HCT116 (cell line): ENCODE results near the gene PTPN13. TPM values are rescaled to one million over a fixed set of nuclear protein-coding genes. Genes with fewer than 3 reads are reported as not detected.

Experiments used
- ATAC-seq: fragments of 200-7000 bp; cut with Tn5 transposase; 2 replicates; pipeline ENCODE4 v1.9.1; 2020; ENCODE audit warnings: mild to moderate bottlenecking, moderate library complexity
- BruUV-seq: library from RNA; stranded (reverse); fragments of 400-500 nt; replicated peaks from 2 replicates; lab custom pipeline; 2021; lab: Mats Ljungman, UMichigan
- CTCF ChIA-PET: fragments of 300-600 bp; sonication (Branson Sonifier 250); formaldehyde crosslinking; loops from one replicate; lab custom pipeline; 2021; ENCODE audit warnings: antibody characterized with exemption; lab: Charles Lee
- POLR2A ChIA-PET: fragments of 300-600, 350-600 bp; sonication (Branson Sonifier 250); formaldehyde crosslinking; loops from one replicate; lab custom pipeline; 2021; ENCODE audit warnings: antibody characterized with exemption; lab: Charles Lee
- RAD21 ChIA-PET, 2 experiments: fragments of 300-600 bp; sonication (Branson Sonifier 250); formaldehyde crosslinking; loops; one replicate each; lab custom pipeline; 2023; ENCODE audit warnings: low total read pairs in 2 of 2; ENCODE audit not compliant: uncharacterized antibody in 2 of 2, unreplicated experiment in 2 of 2, low non-redundant PET in 1 of 2; lab: Charles Lee
- DNase-seq: peaks from one replicate; pipeline ENCODE4 v3.0.0-alpha.2; 2010; ENCODE audit warnings: low read depth, low spot score
- H2AFZ ChIP-seq: fragments of 200-600 bp; shearing (Covaris generic), sonication (generic); 2 replicates; pipeline ENCODE4 v1.6.1; 2017; ENCODE audit warnings: low read depth, mixed run types, mixed read lengths, antibody characterized with exemption, low read length; ENCODE audit not compliant: poor library complexity, severe bottlenecking
- H3K27ac ChIP-seq: 2 replicates; pipeline ENCODE4 v1.5.1; 2012; ENCODE audit warnings: low read depth, low read length
- H3K27me3 ChIP-seq: fragments of 200-600 bp; sonication (generic); 2 replicates; pipeline ENCODE4 v1.6.1; 2016; ENCODE audit warnings: mixed run types, low read length, mixed read lengths; ENCODE audit not compliant: insufficient read depth
- H3K36me3 ChIP-seq, 2 experiments: fragments of 200-500 bp in 1 of 2; fragments of 200-600 bp in 1 of 2; sonication (Bioruptor generic) in 1 of 2; sonication (generic) in 1 of 2; 2 replicates each; pipeline versions ENCODE4 v1.5.1 to v1.6.1; 2014 to 2016; ENCODE audit warnings: low read length in 2 of 2, inconsistent platforms in 1 of 2, mixed read lengths in 1 of 2, mixed run types in 1 of 2; ENCODE audit not compliant: insufficient read depth in 2 of 2, control insufficient read depth in 1 of 2
- H3K4me1 ChIP-seq, 2 experiments: fragments of 200-600 bp in 1 of 2; sonication (generic) in 1 of 2; 2 replicates each; pipeline versions ENCODE4 v1.5.1 to v1.6.1; 2012 to 2017; ENCODE audit warnings: low read length in 2 of 2, inconsistent platforms in 1 of 2, mild to moderate bottlenecking in 1 of 2, mixed read lengths in 1 of 2, mixed run types in 1 of 2, moderate library complexity in 1 of 2; ENCODE audit not compliant: insufficient read depth in 2 of 2, control insufficient read depth in 1 of 2
- H3K4me2 ChIP-seq: fragments of 200-600 bp; sonication (generic); 2 replicates; pipeline ENCODE4 v1.6.1; 2017; ENCODE audit warnings: mixed run types, low read length, mixed read lengths
- H3K4me3 ChIP-seq, 2 experiments: fragments of 200-600 bp in 1 of 2; sonication (generic) in 1 of 2; replicated peaks in 1 of 2; 2 replicates each; pipeline ENCODE4 v1.5.1; 2011 to 2016; ENCODE audit warnings: low read length in 2 of 2, control low read depth in 1 of 2, low read depth in 1 of 2, mild to moderate bottlenecking in 1 of 2, mixed read lengths in 1 of 2, mixed run types in 1 of 2
- H3K79me2 ChIP-seq: fragments of 200-600 bp; sonication (generic); 2 replicates; pipeline ENCODE4 v1.6.1; 2017; ENCODE audit warnings: mild to moderate bottlenecking, mixed run types, low read length, moderate library complexity, mixed read lengths; ENCODE audit not compliant: insufficient read depth
- H3K9ac ChIP-seq: fragments of 200-600 bp; sonication (generic); 2 replicates; pipeline ENCODE4 v1.6.1; 2016; ENCODE audit warnings: low read length, mixed read lengths
- H3K9me2 ChIP-seq: fragments of 200-600 bp; sonication (generic), shearing (Covaris generic); 2 replicates; pipeline ENCODE4 v1.6.1; 2017; ENCODE audit warnings: mixed run types, mild to moderate bottlenecking, moderate library complexity; ENCODE audit not compliant: insufficient read depth
- H3K9me3 ChIP-seq, 2 experiments: fragments of 200-500 bp in 1 of 2; fragments of 200-600 bp in 1 of 2; sonication (Bioruptor generic) in 1 of 2; sonication (generic) in 1 of 2; 2 replicates each; pipeline ENCODE4 v1.6.1; 2014 to 2017; ENCODE audit warnings: low read length in 2 of 2, mixed read lengths in 2 of 2, inconsistent platforms in 1 of 2, low read depth in 1 of 2, mild to moderate bottlenecking in 1 of 2, mixed run types in 1 of 2, moderate library complexity in 1 of 2; ENCODE audit not compliant: control insufficient read depth in 1 of 2, insufficient read depth in 1 of 2
- H4K20me1 ChIP-seq: fragments of 200-600 bp; sonication (generic), shearing (Covaris generic); 2 replicates; pipeline ENCODE4 v1.6.1; 2017; ENCODE audit warnings: mixed run types, mild to moderate bottlenecking, moderate library complexity; ENCODE audit not compliant: insufficient read depth
- ATF3 ChIP-seq: IDR thresholded peaks from 2 replicates; pipeline ENCODE4 v1.6.1; 2012
- CBX3 ChIP-seq: IDR thresholded peaks from 2 replicates; pipeline ENCODE4 v1.6.1; 2012; ENCODE audit warnings: low read depth
- EZH2 ChIP-seq: fragments of 200-600 bp; sonication (generic); IDR thresholded peaks from 2 replicates; pipeline ENCODE4 v1.6.1; 2017; ENCODE audit warnings: antibody characterized with exemption, mixed run types
- JUND ChIP-seq: IDR thresholded peaks from 2 replicates; pipeline ENCODE4 v1.6.1; 2012
- POLR2A ChIP-seq: IDR thresholded peaks from 2 replicates; pipeline ENCODE4 v1.7.0; 2011; ENCODE audit warnings: borderline replicate concordance; ENCODE audit not compliant: insufficient read depth, insufficient read length; ENCODE audit errors: extremely low read depth
- SRF ChIP-seq: IDR thresholded peaks from 2 replicates; pipeline ENCODE4 v1.6.1; 2012; ENCODE audit warnings: low read depth
- TCF7L2 ChIP-seq: IDR thresholded peaks from 2 replicates; pipeline ENCODE4 v1.7.0; 2011; ENCODE audit warnings: borderline replicate concordance, inconsistent platforms; ENCODE audit not compliant: insufficient read depth, insufficient read length; ENCODE audit errors: extremely low read depth
- ZBTB33 ChIP-seq: IDR thresholded peaks from 2 replicates; pipeline ENCODE4 v1.6.1; 2011; ENCODE audit warnings: mild to moderate bottlenecking, low read length, moderate library complexity; ENCODE audit not compliant: insufficient replicate concordance; ENCODE audit errors: extremely low read depth
- ZFX ChIP-seq: fragments of 450-650 bp; IDR thresholded peaks from 2 replicates; pipeline ENCODE4 v1.6.1; 2017
- ZNF274 ChIP-seq: fragments of 200-500 bp; sonication (Bioruptor generic); IDR thresholded peaks from 2 replicates; pipeline ENCODE4 v1.6.1; 2014; ENCODE audit warnings: mild to moderate bottlenecking, low read depth, low read length, inconsistent platforms
- intact Hi-C: fragments of 100-400 bp; cut with micrococcal nuclease; formaldehyde crosslinking; loops from 2 replicates; pipeline ENCODE4 v1.10.0; 2022
- total RNA-seq: library from RNA; stranded (reverse); gene quantifications from one replicate; pipeline ENCODE4 v1.2.1, GENCODE V29; 2021; ENCODE audit not compliant: unreplicated experiment
- TF ChIP-seq, protein P1 (sequence below), 3 experiments: fragments of 200-600 bp in 1 of 3; sonication (generic) in 1 of 3; IDR thresholded peaks in 2 of 3; conservative IDR thresholded peaks in 1 of 3; 2 replicates each; pipeline ENCODE4 v1.5.1; 2012 to 2017; ENCODE audit warnings: low read depth in 2 of 3, low read length in 2 of 3, antibody characterized with exemption in 1 of 3, borderline replicate concordance in 1 of 3, control low read depth in 1 of 3, mild to moderate bottlenecking in 1 of 3, mixed read lengths in 1 of 3, mixed run types in 1 of 3, moderate library complexity in 1 of 3; ENCODE audit not compliant: insufficient read depth in 1 of 3
- TF ChIP-seq, protein P2 (sequence below): IDR thresholded peaks from 2 replicates; pipeline ENCODE4 v1.6.1; 2012; ENCODE audit warnings: low read depth

Gene PTPN13
- total RNA-seq, 1 experiment from 2014 or later = 14.6 TPM

DNA sequence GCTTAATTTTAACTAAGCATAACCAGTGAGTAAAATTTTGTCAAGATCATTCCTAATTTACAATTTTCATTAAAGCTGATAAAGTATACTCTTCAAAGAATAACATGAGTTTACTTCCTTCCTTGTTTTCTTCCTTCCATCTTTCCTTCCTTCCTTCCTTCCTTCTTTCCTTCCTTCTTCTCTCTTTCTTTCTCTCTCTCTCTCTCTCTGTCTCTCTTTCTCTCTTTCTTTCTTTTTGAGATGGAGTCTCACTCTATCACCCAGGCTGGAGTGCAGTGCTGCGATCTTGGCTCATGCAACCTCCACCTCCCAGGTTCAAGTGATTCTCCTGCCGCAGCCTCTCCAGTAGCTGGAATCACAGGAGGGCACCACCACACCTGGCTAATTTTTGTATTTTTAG is 42.7 kb upstream of the PTPN13 start:
- Histone ChIP-seq H3K36me3 (no peaks in the 10 kb centered on the region), H3K27ac (no peak overlapping the region), H3K4me1 (no peaks in the 10 kb centered on the region), H3K9me3 (no peaks in the 10 kb centered on the region), H3K9me2 (no peaks in the 10 kb centered on the region), H3K27me3 (no peaks in the 10 kb centered on the region), H4K20me1 (no peaks in the 10 kb centered on the region), H3K4me2 (no peak overlapping the region), H3K79me2 (no peaks in the 10 kb centered on the region), H2AFZ (no peak overlapping the region), H3K9ac (no peak overlapping the region), H3K4me3 (no peak overlapping the region)
- POLR2A ChIA-PET = no interaction called here
- RAD21 ChIA-PET = no interaction called here
- DNase-seq = no peak
- intact Hi-C loops = no loop called here
- no peak for TF ChIP-seq SRF
- TF ChIP-seq ZBTB33 = no peak
- no peak for TF ChIP-seq CBX3
- no peak for TF ChIP-seq JUND
- TF ChIP-seq ZFX = no peak
- TF ChIP-seq, protein P1, sequence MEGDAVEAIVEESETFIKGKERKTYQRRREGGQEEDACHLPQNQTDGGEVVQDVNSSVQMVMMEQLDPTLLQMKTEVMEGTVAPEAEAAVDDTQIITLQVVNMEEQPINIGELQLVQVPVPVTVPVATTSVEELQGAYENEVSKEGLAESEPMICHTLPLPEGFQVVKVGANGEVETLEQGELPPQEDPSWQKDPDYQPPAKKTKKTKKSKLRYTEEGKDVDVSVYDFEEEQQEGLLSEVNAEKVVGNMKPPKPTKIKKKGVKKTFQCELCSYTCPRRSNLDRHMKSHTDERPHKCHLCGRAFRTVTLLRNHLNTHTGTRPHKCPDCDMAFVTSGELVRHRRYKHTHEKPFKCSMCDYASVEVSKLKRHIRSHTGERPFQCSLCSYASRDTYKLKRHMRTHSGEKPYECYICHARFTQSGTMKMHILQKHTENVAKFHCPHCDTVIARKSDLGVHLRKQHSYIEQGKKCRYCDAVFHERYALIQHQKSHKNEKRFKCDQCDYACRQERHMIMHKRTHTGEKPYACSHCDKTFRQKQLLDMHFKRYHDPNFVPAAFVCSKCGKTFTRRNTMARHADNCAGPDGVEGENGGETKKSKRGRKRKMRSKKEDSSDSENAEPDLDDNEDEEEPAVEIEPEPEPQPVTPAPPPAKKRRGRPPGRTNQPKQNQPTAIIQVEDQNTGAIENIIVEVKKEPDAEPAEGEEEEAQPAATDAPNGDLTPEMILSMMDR (IDR thresholded peaks at IDR 0.05 in 2 of 3, conservative IDR thresholded peaks at IDR 0.05 in 1 of 3; ENCODE audit: borderline replicate concordance in 1 of 3, insufficient read depth in 1 of 3, low read depth in 2 of 3, low read length in 2 of 3) = no peak
- TF ChIP-seq EZH2 = no peak
- no peak for TF ChIP-seq ZNF274
- TF ChIP-seq ATF3 = no peak
- TF ChIP-seq, protein P2, sequence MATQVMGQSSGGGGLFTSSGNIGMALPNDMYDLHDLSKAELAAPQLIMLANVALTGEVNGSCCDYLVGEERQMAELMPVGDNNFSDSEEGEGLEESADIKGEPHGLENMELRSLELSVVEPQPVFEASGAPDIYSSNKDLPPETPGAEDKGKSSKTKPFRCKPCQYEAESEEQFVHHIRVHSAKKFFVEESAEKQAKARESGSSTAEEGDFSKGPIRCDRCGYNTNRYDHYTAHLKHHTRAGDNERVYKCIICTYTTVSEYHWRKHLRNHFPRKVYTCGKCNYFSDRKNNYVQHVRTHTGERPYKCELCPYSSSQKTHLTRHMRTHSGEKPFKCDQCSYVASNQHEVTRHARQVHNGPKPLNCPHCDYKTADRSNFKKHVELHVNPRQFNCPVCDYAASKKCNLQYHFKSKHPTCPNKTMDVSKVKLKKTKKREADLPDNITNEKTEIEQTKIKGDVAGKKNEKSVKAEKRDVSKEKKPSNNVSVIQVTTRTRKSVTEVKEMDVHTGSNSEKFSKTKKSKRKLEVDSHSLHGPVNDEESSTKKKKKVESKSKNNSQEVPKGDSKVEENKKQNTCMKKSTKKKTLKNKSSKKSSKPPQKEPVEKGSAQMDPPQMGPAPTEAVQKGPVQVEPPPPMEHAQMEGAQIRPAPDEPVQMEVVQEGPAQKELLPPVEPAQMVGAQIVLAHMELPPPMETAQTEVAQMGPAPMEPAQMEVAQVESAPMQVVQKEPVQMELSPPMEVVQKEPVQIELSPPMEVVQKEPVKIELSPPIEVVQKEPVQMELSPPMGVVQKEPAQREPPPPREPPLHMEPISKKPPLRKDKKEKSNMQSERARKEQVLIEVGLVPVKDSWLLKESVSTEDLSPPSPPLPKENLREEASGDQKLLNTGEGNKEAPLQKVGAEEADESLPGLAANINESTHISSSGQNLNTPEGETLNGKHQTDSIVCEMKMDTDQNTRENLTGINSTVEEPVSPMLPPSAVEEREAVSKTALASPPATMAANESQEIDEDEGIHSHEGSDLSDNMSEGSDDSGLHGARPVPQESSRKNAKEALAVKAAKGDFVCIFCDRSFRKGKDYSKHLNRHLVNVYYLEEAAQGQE = no peak
- TF ChIP-seq TCF7L2 = no peak
- TF ChIP-seq POLR2A = no peak
- BruUV-seq = no TSS peak
- ATAC-seq = no peak
- CTCF ChIA-PET = no interaction called here
